ENCODE measurements around the gene PCNA.
"Not testable (repeated sequence)": the region's sequence is repeated elsewhere in the genome, so short reads cannot be mapped to it uniquely, and the experiment has no call there.

Gene PCNA

DNA sequence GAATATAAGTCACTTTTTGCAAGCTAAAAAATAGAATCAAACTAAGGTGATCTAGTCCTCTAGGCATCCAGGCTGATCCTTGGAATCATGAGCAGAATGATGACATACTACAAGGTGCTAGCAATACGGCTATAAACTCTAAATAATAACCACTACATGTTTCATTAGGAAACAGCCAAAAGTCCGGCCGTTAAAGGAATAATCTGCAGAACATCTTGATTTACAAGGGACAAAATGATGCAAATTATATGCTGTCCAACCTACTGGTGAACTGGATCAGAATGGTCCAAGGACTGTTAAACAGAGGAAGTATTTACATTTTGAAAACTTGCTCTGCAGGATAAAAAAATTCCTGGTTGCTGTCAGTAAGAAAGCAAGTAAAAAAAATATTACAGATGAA, 19.8 kb downstream of the PCNA start:
- FAIRE-seq: not testable (repeated sequence)

DNA sequence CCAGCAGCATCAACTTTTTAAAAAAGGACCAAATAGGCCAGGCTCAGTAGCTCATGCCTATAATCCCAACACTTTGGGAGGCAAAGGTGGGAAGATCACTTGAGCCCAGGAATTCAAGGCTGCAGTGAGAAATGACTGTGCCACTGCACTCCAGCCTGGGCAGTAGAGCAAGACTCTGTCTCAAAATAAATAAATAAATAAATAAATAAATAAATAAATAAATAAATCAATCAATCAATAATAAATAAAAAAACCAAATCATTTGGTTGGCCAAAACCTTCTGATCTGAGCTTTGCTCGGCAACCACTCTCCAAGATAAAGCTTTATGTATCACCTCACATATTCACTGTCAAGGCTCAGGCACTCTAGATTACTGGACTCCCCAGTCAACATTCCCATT, 20.7 kb downstream of the PCNA start:
- not testable (repeated sequence) for FAIRE-seq; DNase-seq (ENCODE audit: low spot score)

More for the DNA sequence above, 19.8 kb downstream of the PCNA start:
- DNase-seq (ENCODE audit: low spot score): not testable (repeated sequence)

DNA sequence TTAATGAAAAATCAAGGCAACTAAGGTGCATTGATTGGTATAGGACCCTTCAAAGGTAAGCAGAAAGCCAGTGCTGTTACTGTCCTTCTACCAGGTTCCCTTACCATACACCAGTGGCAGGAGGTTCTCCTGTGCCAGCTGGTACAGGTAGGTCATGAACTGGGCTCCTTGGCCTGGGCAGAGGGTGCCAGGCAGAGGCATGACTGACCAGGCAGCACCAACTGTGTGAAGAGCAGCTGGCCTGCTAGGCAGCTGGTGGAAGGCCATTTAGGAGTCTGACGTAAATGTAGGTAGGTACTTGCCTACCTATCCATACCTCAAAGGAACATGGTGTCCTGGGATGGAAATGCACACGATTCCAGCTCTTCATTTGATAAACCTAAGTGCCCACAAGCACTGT, 23.3 kb downstream of the PCNA start:
- DNase-seq (ENCODE audit: low spot score) (no peak), FAIRE-seq (no peak)

DNA sequence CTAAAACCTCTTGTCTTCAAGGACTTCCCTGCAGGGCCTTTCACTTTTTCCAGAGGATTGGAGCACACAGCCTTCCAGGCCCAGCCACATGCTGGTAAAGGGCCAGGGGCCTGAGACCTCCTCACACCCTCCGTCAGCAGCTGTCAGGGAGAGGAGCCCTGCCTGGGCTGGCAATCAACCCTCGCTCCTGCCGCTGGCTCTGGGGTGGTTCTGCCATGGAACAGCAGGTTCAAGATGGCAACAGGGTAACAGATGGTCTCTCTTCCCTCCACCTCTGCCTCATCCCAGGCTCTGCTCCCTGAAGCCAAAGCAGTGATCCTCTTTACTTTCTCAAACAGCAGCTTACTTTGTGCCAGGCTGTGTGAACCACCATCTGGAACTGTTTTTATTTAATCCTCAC, 23.8 kb downstream of the PCNA start:
- FAIRE-seq (no peak), DNase-seq (ENCODE audit: low spot score) (no peak)

DNA sequence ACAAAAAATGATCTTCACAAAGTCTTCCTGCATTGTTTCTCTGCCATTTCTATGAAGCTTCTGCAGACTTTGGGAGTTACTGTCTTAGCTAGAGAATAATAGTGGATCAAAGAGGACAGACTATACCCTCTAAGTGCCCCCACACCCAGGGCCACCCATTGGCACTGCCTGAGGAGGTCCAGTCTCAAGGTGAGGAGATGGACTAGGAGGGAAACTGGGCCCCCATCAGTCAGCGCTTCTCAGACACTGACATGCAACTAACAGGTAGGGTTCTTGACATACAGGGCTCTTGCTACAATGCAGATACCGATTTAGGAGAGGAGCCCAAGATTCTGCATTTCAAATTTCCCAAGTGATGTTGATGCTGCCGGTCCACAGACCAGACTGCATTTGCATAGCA, 24.3 kb downstream of the PCNA start:
- no peak for FAIRE-seq
- DNase-seq (ENCODE audit: low spot score): no peak

DNA sequence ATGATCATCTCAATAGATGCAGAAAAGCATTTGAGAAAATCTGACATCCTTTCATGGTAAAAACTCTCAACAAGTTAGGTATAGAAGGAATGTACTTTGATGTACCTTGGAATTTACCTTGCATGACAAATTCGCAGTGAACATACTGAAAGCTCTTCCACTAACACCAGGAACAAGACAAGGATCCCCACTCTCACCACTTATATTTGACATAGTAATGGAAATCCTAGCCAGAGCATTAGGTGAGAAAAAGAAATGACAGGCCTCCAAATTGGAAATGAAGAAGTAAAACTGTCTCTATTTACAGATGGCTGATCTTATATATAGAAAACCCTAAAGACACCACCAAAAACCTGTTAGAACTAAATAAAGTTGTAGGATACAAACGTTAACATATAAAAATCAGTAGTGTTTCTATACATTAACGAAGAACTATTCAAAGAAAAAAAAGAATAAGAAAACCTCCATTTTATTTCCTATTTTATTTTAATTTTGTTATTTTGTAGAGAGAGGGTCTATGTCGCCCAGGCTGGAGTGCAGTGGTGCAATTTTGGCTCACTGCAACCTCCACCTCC, 26.9 kb downstream of the PCNA start:
- DNase-seq (ENCODE audit: low spot score): no peak
- no peak for FAIRE-seq

DNA sequence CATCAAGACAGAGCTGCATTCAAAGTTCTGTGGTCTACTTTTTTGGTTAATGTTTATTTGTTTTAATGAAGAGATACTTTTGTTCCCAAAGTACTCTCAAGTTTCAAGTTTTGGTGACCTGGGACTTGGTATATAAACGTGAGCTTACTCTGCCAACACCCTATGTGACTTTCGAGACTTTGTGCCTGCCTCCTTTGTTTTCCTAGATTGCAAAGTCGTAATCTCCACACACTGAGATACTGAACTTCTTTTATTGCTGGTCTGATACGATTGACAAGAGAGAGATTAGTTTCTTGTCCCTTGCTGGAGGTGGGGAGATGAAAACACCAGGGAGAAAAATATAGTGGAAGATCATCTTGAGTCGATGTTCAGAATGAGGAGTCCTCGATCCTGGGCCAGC, 27.9 kb downstream of the PCNA start:
- FAIRE-seq (no peak), DNase-seq (ENCODE audit: low spot score) (no peak)

DNA sequence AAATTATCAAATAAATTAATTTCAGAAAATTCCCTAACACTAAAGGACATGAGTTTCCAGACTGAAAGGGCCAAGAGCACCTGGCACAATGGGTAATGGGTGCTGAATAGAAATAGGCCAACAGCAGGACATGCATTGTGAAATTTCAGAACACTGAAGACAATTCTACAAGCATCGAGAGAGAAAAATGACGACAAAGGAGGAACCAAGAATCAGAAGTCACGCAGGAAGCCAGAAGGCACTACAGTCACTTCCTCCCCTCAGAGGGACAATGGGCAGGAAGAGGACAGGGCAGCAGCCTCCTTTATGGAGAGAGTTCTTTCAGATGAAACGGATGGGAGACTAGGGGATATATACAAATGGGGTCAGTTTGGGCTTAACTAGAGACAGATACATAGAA, 29.6 kb downstream of the PCNA start:
- no peak for FAIRE-seq
- no peak for DNase-seq (ENCODE audit: low spot score)

DNA sequence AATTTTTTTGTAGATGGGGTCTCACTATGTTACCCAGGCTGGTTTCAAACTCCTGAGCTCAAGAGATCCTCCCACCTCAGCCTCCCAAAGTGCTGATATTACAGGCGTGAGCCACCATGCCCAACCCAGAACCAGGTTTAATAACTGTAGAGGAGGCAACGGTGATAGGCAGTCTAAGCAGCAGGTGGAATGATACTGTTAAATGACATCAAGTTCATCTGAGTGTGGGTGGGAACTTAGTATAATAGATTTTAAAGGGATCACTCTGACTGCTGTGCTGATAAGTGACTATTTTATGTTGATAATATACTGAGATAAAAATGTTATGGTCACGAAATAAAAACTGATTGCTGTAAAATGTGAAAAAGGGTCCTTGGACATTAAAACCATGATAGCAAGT, 31.1 kb downstream of the PCNA start:
- no peak for DNase-seq (ENCODE audit: low spot score)
- FAIRE-seq: no peak

DNA sequence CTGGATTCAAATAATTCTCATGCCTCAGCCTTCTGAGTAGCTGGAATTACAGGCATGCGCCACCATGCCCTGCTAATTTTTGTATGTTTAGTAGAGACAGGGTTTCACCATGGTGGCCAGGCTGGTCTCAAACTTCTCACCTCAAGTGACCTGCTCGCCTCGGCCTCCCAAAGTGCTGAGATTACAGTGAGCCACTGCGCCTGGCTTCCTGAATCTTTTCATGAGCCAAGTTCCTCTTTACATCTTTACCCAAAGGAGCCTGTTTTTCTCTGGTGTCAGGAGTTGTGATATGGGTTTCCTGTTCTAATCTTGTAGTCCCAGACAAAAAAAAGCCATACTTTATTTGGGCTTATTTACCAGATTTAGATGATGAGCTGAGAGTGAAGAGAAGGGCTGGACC, 34.4 kb downstream of the PCNA start:
- DNase-seq (ENCODE audit: low spot score) (no peak), FAIRE-seq (no peak)

DNA sequence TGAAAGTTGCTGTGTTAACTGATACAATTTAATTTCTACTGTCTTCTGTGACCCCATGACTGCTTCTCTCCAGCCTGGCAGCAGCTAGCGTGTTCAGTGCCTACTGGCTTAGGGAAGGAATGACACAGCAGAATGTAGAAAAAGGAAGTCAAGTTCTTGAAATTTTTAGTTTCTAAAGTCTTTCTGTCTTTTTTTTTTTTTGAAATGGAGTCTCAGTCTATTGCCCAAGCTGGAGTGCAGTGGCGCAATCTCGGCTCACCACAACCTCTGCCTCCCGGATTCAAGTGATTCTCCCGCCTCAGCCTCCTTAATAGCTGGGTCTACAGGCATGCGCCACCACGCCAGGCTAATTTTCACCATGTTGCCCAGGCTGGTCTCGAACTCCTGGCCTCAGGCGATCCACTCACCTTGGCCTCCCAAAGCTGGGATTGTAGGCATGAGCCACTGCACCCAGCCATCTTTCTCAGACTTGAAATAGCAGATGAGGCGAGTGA, 39.3 kb downstream of the PCNA start:
- no peak for DNase-seq (ENCODE audit: low spot score)
- no peak for FAIRE-seq

DNA sequence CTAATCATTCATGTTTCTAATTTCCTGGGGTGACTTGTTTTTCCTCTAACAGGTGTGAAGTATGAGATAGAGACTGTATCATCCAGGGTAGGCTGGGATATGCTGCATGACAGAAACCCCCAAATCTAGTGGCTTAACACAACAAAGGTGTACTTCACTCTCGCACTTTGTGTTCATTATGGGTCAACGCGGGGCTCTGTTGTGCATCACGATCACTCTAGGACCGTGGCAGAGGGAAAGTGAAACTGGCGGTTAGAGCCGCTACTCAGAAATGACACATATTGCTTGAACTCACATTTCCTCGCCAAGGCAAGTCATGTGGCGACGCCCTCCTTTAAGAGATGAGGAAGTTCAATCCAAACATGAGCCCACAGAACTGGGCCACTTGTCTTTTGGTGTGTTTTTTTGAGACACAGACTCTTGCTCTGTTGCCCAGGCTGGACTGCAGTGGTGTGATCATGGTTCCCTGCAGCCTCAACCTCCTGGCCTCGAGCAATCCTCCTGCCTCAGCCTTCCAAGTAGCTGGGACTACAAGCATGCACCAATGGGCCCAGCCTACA, 41.3 kb downstream of the PCNA start:
- DNase-seq (ENCODE audit: low spot score) (peak; percentile 42), FAIRE-seq (no peak)

DNA sequence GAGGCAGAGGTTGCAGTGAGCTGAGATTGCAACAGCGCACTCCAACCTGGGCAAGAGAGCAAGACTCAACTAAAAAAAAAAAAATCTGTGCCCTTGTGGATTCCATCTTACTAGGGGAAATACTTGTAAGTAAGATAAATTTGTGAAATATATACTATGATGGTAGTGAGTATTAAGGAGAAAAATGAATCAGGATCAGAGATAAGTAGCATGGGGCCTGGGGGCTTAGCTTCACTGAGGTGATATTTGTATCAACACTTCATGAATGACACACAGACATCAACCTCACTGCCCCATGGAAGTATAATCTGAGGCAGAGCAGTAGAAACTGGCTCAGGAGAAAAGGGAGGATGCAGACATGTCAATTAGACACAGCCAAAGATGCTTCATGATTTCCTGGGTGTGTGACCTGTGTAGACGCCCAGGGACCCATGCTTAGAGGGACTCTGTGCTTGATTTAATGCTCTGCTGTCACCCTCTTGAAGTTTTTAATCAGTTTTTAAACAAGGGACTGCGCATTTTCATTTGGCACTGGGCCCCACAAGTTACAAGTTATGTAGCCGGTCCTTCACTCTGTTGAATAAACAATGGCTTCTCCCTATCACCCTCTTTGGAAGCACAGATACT, 41.9 kb downstream of the PCNA start:
- FAIRE-seq (no peak), DNase-seq (ENCODE audit: low spot score) (no peak)

DNA sequence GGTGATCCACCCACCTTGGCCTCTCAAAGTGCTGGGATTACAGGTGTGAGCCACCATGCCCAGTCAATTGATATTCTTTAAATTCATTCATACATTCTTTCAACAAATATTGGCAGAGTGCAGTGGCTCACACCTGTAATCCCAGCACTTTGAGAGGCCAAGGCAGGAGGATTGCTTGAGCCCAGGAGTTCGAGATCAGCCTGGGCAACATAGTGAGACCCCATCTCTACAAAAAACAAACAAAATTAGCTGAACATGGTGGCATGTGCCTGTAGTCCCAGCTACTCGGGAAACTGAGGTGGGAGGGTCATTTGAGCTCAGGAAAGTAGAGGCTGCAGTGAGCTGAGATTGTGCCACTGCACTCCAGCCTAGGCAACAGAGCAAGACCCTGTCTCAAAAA, 42.8 kb downstream of the PCNA start:
- DNase-seq (ENCODE audit: low spot score); FAIRE-seq: not testable (repeated sequence)

DNA sequence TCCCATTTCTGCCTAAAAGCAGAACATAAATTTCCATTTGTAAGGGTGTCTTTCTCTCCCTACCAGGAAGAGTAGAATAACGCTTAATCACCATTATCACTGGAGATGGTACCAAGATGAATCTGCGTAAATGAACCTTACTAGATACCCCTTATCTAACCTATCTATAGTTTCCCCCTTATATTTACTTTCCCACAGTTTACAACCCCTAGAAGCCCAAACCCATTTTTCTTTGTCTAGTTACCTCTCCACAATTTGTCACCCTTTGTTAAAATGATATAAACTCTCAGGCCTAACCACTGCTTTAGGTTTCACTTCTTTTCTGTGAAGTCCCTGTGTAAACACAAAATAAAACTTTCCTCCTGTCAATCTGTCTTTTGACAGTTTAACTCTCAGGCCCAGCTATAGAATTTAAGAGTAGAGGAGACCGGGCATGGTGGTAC, 45.5 kb downstream of the PCNA start:
- FAIRE-seq (no peak), DNase-seq (ENCODE audit: low spot score) (no peak)

DNA sequence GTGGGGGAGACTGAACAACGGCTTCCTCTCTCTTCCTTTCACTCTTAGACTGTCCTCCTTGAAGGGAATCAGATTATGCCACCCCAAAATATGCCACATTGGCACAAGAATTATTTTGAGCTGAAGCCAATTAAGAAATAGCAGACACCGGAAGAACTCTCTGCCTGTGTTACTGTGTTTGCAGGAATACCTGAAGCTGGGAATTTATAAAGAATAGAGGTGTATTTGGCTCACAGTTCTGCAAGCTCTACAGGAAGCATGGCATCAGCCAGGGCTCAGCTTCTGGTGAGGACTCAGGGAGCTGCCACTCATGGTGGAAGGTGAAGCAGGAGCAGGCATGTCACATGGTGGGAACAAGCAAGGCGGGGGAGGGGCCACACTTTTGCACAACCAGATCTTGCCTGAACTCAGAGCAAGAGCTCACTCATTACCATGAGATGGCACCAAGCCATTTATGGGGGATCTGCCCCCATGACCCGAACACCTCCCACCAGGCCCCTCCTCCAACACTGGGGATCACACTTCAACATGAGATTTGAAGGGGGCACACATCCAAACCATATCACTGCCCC, 46.0 kb downstream of the PCNA start:
- no peak for FAIRE-seq
- DNase-seq (ENCODE audit: low spot score): no peak

DNA sequence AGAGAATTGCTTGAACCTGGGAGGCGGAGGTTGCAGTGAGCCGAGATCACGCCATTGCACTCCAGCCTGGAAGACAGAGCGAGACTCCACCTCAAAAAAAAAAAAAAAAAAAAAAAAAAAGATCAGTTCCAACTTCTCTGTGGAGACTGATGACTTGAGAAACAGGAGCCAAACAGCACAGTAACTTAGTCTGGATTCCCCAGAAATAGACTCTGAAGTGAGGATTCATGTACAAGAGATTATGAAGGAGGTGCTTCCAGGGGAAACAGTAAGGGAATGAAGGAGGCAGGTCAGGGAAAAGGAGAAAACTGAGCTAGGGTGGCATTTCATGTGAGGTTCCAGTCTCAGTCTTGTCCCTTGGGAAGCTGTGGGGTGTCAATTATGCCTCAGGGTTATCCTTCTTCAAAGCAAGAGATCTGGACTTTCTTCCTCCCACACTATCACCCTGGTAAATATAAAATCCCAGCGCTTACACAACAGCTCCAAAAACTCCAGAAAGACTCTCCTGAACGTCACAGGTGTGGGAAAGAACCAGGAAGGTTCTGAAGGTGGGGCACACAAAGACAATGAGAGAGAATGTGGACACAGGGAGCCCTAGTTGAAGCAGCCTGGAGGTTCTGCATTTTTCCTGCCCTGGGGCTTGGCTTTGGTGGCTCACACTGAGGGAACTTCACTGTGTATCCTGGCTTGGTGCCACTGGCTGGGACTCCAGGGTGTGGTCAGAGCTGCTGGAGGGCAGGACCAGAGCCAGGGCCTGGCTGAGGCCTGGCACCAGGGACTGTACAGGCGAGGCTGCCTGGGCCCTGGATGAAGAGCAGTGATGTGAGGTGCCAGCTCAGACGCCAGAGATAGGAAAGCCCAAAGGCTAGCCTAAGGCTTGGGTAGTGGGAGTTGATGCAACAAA, 46.8 kb downstream of the PCNA start:
- no peak for FAIRE-seq
- DNase-seq (ENCODE audit: low spot score): peak; percentile 72

DNA sequence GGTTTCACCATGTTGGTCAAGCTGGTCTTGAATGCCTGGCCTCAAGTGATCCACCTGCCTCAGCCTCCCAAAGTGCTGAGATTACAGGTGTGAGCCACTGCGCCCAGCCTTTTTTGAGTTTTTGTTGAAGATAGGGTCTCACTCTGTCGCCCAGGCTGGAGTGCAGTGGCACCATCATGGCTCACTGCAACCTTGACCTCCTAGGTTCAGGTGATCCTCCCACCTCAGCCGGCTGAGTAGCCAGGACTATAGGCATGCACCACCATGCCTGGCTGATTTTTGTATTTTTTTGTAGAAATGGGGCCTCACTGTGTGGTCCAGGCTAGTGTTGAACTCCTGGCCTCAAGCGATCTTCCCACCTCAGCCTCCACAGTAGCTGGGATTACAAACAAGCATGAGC, 47.8 kb downstream of the PCNA start:
- DNase-seq (ENCODE audit: low spot score); FAIRE-seq: not testable (repeated sequence)

DNA sequence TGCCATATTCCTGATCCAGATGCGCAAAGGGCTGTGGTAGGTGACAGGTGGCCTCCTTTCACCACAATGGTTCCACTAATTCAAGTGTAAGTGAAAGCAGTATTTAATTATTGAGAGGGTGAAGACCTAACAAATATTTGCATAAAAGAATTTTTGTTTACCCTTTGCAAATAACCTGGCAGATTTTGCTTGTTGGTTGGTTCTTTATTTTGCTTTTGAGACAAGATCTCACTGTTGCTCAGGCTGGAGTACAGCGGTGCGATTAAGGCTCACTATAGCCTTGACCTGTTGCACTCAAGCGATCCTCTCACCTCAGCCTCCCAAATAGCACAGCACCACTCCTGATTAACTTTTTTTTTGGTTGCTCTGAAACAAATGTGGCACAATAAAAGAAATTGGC, 49.2 kb downstream of the PCNA start:
- FAIRE-seq: no peak
- DNase-seq (ENCODE audit: low spot score): no peak

DNA sequence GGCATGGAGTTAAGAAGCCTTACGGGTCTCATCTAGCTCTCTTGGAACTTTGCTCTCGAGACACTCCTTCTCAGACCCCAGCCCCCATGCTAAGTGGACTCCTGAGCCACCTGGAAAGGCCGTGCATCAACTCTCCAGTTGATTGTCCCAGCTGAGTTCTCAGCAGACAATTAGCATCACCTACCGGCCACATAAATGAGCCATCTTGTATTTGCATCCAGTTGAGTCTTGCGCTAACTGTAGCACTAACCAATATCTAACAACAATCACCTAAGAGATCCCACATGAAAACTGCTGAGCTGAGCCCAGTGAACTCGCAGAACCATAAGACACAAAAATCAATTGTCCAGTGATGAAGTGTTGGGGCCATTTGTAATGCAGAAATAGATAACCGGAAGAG, 49.7 kb downstream of the PCNA start:
- no peak for DNase-seq (ENCODE audit: low spot score)
- FAIRE-seq: no peak

DNA sequence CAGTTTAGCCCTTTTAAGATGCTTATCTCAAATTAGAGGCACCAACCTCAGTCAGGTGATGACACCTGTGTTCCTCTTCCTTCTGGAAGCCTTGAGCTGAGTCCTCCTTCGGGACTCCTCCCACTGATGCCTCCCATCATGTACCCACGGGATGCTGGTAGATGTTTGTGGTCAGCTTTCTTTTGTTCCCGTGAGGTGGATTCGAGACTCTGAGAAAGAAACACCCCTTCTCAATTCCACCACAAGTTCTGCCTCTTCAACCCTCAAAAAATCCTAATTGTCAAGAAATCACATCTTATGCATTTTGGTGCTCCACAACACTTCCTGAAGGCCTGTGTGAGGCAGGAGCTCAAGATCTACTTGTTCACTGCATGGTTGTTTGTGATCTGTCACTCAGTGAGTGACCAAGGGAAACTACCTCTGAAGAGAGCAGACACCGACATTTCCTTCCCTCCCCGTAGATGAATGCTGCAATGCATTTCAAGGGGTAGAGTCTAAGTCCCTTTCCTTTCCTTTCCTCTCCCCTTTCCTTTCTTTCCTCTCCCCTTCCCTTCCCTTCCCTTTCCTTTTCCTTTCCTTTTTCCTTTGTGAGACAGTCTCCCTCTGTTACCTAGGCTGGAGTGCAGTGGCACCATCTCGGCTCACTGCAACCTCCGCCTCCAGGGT, 50.5 kb downstream of the PCNA start:
- DNase-seq (ENCODE audit: low spot score) (no peak), FAIRE-seq (no peak)

All from urothelium cell line (cell line).